Measurements from ENCODE around the gene GAPDHS. TPM values are rescaled to one million over a fixed set of nuclear protein-coding genes. Genes with fewer than 3 reads are reported as not detected.

GAPDHS gene
- total RNA-seq, 1 experiment from 2014 or later, result not detected

- Histone ChIP-seq H2BK120ac (ENCODE audit: low read depth, low read length, poor library complexity, severe bottlenecking) (no peak overlapping the region), H3K27ac (ENCODE audit: insufficient read length, low read depth, low read length) (no peak overlapping the region), H4K20me1 (ENCODE audit: control insufficient read depth, insufficient read depth, insufficient read length) (no peaks in the 10 kb centered on the region), H3K27me3 (ENCODE audit: insufficient read depth, low read length) (peaks cover 3% of the 10 kb centered on the region; the same call in 1 of the 2 replicates), H3T11ph (ENCODE audit: low read length) (no peak overlapping the region), H2BK5ac (ENCODE audit: insufficient read length, low read length) (no peak overlapping the region), H4K5ac (ENCODE audit: insufficient read length, low read depth, low read length) (no peak overlapping the region), H4K91ac (ENCODE audit: insufficient read length, low read depth, low read length) (no peak overlapping the region), H3K79me2 (ENCODE audit: insufficient read depth, low read length) (no peaks in the 10 kb centered on the region; the same call in 1 of the 2 replicates), H3K4me1 (ENCODE audit: insufficient read depth, low read length) (no peaks in the 10 kb centered on the region), H3K79me1 (ENCODE audit: insufficient read depth, low read depth, low read length, poor library complexity, severe bottlenecking) (no peaks in the 10 kb centered on the region), H2BK20ac (ENCODE audit: low read depth, low read length, poor library complexity, severe bottlenecking) (no peak overlapping the region), H4K8ac (replicated peaks; ENCODE audit: insufficient read length, low read depth, low read length) (no peak overlapping the region), H2BK15ac (ENCODE audit: low read depth, low read length) (no peak overlapping the region), H3K4me2 (ENCODE audit: insufficient read depth, insufficient read length, low read length) (no peak overlapping the region), H3K14ac (ENCODE audit: insufficient read depth, low read length) (no peak overlapping the region), H3K4ac (ENCODE audit: low read depth, low read length) (no peak overlapping the region), H2BK12ac (ENCODE audit: insufficient read length, low read depth, low read length) (no peak overlapping the region), H3K23ac (ENCODE audit: insufficient read length, low read depth, low read length) (no peak overlapping the region), H2AFZ (ENCODE audit: low read length) (no peak overlapping the region), H3K56ac (ENCODE audit: insufficient read length, low read depth, low read length) (no peak overlapping the region), H2AK5ac (ENCODE audit: insufficient read length, low read length) (no peak overlapping the region), H3K9me3 (ENCODE audit: control insufficient read depth, low read depth, low read length) (no peaks in the 10 kb centered on the region), H3K18ac (ENCODE audit: insufficient read length, low read depth, low read length) (no peak overlapping the region), H3K9ac (ENCODE audit: extremely low read depth, insufficient read length, low read length) (no peak overlapping the region), H3K23me2 (ENCODE audit: insufficient read length, low read depth, low read length, poor library complexity, severe bottlenecking) (peaks cover 7% of the 10 kb centered on the region)
- Mint-ChIP-seq H3K27me3 (ENCODE audit: low read depth) (peaks cover 75% of the 10 kb centered on the region), H3K36me3 (ENCODE audit: insufficient read depth in 1 of 3, low read depth in 3 of 3) (no peaks in the 10 kb centered on the region; a peak in 1 of 7 replicates), H3K4me3 (peak overlapping the region in 1 of 2 experiments; percentile 90; a peak in 2 of 5 replicates), H3K9me3 (peaks cover 0 to 2% of the 10 kb centered on the region in 2 experiments; a peak in 1 of 5 replicates), H3K4me1 (peaks cover 9 to 17% of the 10 kb centered on the region in 2 experiments), H3K27ac (no peak overlapping the region)
- TF ChIP-seq CTCF (conservative IDR thresholded peaks at IDR 0.05), result no peak
- WGBS (ENCODE audit: extremely low coverage, insufficient read length, low lambda C conversion rate), result no CpG with 5 or more reads among the region's 11 CpGs
- DNase-seq, result no peak
These were observed 26.0 kb downstream of the GAPDHS start for GRCh38 chr19:35559281-35559659.

Data from H9 (cell line).